Liver (tissue), 9 donors: ENCODE results near the gene CLMN. TPM values are rescaled to one million over a fixed set of nuclear protein-coding genes. Genes with fewer than 3 reads are reported as not detected.

ENCODE experiments used
- DNase-seq: peaks from one replicate; pipeline ENCODE4 v3.0.0-alpha.2; 2017; ENCODE audit warnings: low spot score
- H3K27ac ChIP-seq, 2 donors: one replicate each; pipeline ENCODE4 v1.7.0; 2013; ENCODE audit warnings: inconsistent platforms in 2 of 2, low read length in 2 of 2, control low read depth in 1 of 2, low read depth in 1 of 2, mild to moderate bottlenecking in 1 of 2
- H3K27me3 ChIP-seq, 4 donors: one replicate each; pipeline versions ENCODE4 v1.6.1 to v1.7.0; 2013; ENCODE audit warnings: low read length in 3 of 4, inconsistent platforms in 1 of 4, mild to moderate bottlenecking in 1 of 4, moderate library complexity in 1 of 4; ENCODE audit not compliant: control insufficient read depth in 4 of 4, insufficient read depth in 4 of 4
- H3K36me3 ChIP-seq, 4 donors: one replicate each; pipeline versions ENCODE4 v1.6.1 to v1.7.0; 2013; ENCODE audit warnings: low read length in 3 of 4, mild to moderate bottlenecking in 3 of 4, low read depth in 1 of 4, moderate library complexity in 1 of 4; ENCODE audit not compliant: control insufficient read depth in 4 of 4, insufficient read depth in 3 of 4
- H3K4me1 ChIP-seq, 4 donors: one replicate each; pipeline versions ENCODE4 v1.6.1 to v1.7.0; 2013; ENCODE audit warnings: low read length in 3 of 4, mild to moderate bottlenecking in 3 of 4, moderate library complexity in 1 of 4; ENCODE audit not compliant: control insufficient read depth in 4 of 4, insufficient read depth in 4 of 4
- H3K4me3 ChIP-seq, 3 donors: one replicate each; pipeline versions ENCODE4 v1.6.1 to v1.7.0; 2013; ENCODE audit warnings: low read length in 3 of 3, control low read depth in 1 of 3, low read depth in 1 of 3, mild to moderate bottlenecking in 1 of 3
- H3K9ac ChIP-seq, 2 donors: one replicate each; pipeline ENCODE4 v1.7.0; 2013; ENCODE audit warnings: low read length in 2 of 2, mild to moderate bottlenecking in 2 of 2, moderate library complexity in 2 of 2, control low read depth in 1 of 2, low read depth in 1 of 2
- H3K9me3 ChIP-seq, 4 donors: one replicate each; pipeline versions ENCODE4 v1.6.1 to v1.7.0; 2013; ENCODE audit warnings: low read length in 3 of 4; ENCODE audit not compliant: control insufficient read depth in 4 of 4
- ATF3 ChIP-seq: IDR thresholded peaks from 2 replicates; pipeline ENCODE4 v1.6.1; 2016; ENCODE audit warnings: antibody characterized with exemption
- CTCF ChIP-seq: fragments of 150-350 bp; IDR thresholded peaks from 2 replicates; pipeline ENCODE4 v1.5.1; 2017; ENCODE audit warnings: improper control_type of control experiment, low read depth, low read length; ENCODE audit not compliant: missing input control
- EGR1 ChIP-seq, 2 donors: IDR thresholded peaks; 2 replicates each; pipeline ENCODE4 v1.6.1; 2016 to 2018; ENCODE audit warnings: antibody characterized with exemption in 2 of 2, low read depth in 2 of 2
- FOXA1 ChIP-seq: IDR thresholded peaks from 2 replicates; pipeline ENCODE4 v1.6.1; 2016; ENCODE audit warnings: antibody characterized with exemption
- FOXA2 ChIP-seq: IDR thresholded peaks from 2 replicates; pipeline ENCODE4 v1.6.1; 2016; ENCODE audit warnings: antibody characterized with exemption
- GABPA ChIP-seq, 2 donors: IDR thresholded peaks in 1 of 2; conservative IDR thresholded peaks in 1 of 2; 2 replicates each; pipeline ENCODE4 v1.6.1; 2016; ENCODE audit warnings: antibody characterized with exemption in 2 of 2, mild to moderate bottlenecking in 1 of 2, moderate library complexity in 1 of 2
- HNF4A ChIP-seq, 2 donors: conservative IDR thresholded peaks; 2 replicates each; pipeline ENCODE4 v1.6.1; 2016; ENCODE audit warnings: antibody characterized with exemption in 2 of 2, mild to moderate bottlenecking in 2 of 2
- HNF4G ChIP-seq: IDR thresholded peaks from 2 replicates; pipeline ENCODE4 v1.6.1; 2016; ENCODE audit warnings: antibody characterized with exemption
- JUND ChIP-seq, 2 donors: IDR thresholded peaks; 2 replicates each; pipeline ENCODE4 v1.6.1; 2016; ENCODE audit warnings: antibody characterized with exemption in 2 of 2
- NR2F2 ChIP-seq: IDR thresholded peaks from 2 replicates; pipeline ENCODE4 v1.6.1; 2016; ENCODE audit warnings: antibody characterized with exemption
- RAD21 ChIP-seq, 2 donors: IDR thresholded peaks; 2 replicates each; pipeline ENCODE4 v1.6.1; 2016; ENCODE audit warnings: antibody characterized with exemption in 2 of 2, mild to moderate bottlenecking in 2 of 2
- REST ChIP-seq: IDR thresholded peaks from 2 replicates; pipeline ENCODE4 v1.6.1; 2016; ENCODE audit warnings: antibody characterized with exemption, mild to moderate bottlenecking
- RXRA ChIP-seq, 2 donors: IDR thresholded peaks; 2 replicates each; pipeline ENCODE4 v1.6.1; 2017 to 2018; ENCODE audit warnings: antibody characterized with exemption in 2 of 2, mild to moderate bottlenecking in 1 of 2
- SP1 ChIP-seq: IDR thresholded peaks from 2 replicates; pipeline ENCODE4 v1.6.1; 2018; ENCODE audit warnings: antibody characterized with exemption, mild to moderate bottlenecking
- TAF1 ChIP-seq: conservative IDR thresholded peaks from 2 replicates; pipeline ENCODE4 v1.6.1; 2016; ENCODE audit warnings: antibody characterized with exemption, mild to moderate bottlenecking
- YY1 ChIP-seq: IDR thresholded peaks from 2 replicates; pipeline ENCODE4 v1.6.1; 2016; ENCODE audit warnings: antibody characterized with exemption, mild to moderate bottlenecking
- WGBS: extraction: QIAGEN DNeasy Blood & Tissue Kit; methylation state at CpG from one replicate; pipeline ENCODE4 v1.1.7; 2013; 5-methylcytosine and 5-hydroxymethylcytosine counted together
- polyA plus RNA-seq, 2 donors: library from polyadenylated mRNA; stranded (reverse) in 1 of 2; unstranded in 1 of 2; fragments of 200-250 nt in 1 of 2; fragments of >200 nt in 1 of 2; fragmentation: Nextera tagmentation in 1 of 2; extraction: Ambion mirVana in 1 of 2; gene quantifications; one replicate each; pipeline versions ENCODE4 v1.2.1 to v1.2.3, GENCODE V29; 2013 to 2015
- total RNA-seq, 2 donors: library from RNA; depleted of rRNA; stranded (reverse); fragments of >200 nt; gene quantifications; one replicate each; pipeline ENCODE4 v1.2.3, GENCODE V29; 2014
- TF ChIP-seq, protein P1 (sequence below): IDR thresholded peaks from 2 replicates; pipeline ENCODE4 v1.6.1; 2016; ENCODE audit warnings: antibody characterized with exemption
- TF ChIP-seq, protein P2 (sequence below): IDR thresholded peaks from 2 replicates; pipeline ENCODE4 v1.6.1; 2016; ENCODE audit warnings: antibody characterized with exemption
- donor health status: healthy.
- donor health status: healthy.
- donor health status: healthy.
- donor health status: healthy.
- donor health status: healthy.

Gene CLMN
- total and polyA plus RNA-seq, 4 donors = 6.0 to 41.1 (median 24.1) TPM

GRCh38 chr14:95313707-95314106, 6.0 kb downstream of the CLMN start:
- peaks cover 22 to 85% (median 64%) of the 10 kb centered on the region in 4 donors for H3K4me1 ChIP-seq
- no peaks in the 10 kb centered on the region for H3K27me3 ChIP-seq
- peak; percentile 50 for DNase-seq
- peak overlapping the region; percentile 84 to 85 for H3K27ac ChIP-seq
- no peak overlapping the region for H3K4me3 ChIP-seq
- no peaks in the 10 kb centered on the region for H3K36me3 ChIP-seq
- TF ChIP-seq RAD21 (IDR thresholded peaks at IDR 0.05) (peak; percentile 62 to 72), FOXA2 (peak; percentile 61), GABPA (IDR thresholded peaks at IDR 0.05 in 1 of 2, conservative IDR thresholded peaks at IDR 0.05 in 1 of 2) (no peak), ATF3 (peak; percentile 73), CTCF (no peak), TAF1 (peak; percentile 40), HNF4G (peak; percentile 96), REST (peak; percentile 79), FOXA1 (peak; percentile 55), NR2F2 (peak; percentile 95), JUND (IDR thresholded peaks at IDR 0.05) (peak; percentile 90 to 95), EGR1 (IDR thresholded peaks at IDR 0.05; ENCODE audit: low read depth in 2 of 2) (peak; percentile 48 to 75), YY1 (peak; percentile 75), RXRA (IDR thresholded peaks at IDR 0.05) (peak; percentile 97 to 99), SP1 (peak; percentile 98), HNF4A (conservative IDR thresholded peaks at IDR 0.05) (peak; percentile 98 to 99)
- TF ChIP-seq, protein P1, sequence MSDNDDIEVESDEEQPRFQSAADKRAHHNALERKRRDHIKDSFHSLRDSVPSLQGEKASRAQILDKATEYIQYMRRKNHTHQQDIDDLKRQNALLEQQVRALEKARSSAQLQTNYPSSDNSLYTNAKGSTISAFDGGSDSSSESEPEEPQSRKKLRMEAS = peak; percentile 85
- TF ChIP-seq, protein P2, sequence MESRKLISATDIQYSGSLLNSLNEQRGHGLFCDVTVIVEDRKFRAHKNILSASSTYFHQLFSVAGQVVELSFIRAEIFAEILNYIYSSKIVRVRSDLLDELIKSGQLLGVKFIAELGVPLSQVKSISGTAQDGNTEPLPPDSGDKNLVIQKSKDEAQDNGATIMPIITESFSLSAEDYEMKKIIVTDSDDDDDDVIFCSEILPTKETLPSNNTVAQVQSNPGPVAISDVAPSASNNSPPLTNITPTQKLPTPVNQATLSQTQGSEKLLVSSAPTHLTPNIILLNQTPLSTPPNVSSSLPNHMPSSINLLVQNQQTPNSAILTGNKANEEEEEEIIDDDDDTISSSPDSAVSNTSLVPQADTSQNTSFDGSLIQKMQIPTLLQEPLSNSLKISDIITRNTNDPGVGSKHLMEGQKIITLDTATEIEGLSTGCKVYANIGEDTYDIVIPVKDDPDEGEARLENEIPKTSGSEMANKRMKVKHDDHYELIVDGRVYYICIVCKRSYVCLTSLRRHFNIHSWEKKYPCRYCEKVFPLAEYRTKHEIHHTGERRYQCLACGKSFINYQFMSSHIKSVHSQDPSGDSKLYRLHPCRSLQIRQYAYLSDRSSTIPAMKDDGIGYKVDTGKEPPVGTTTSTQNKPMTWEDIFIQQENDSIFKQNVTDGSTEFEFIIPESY = peak; percentile 88
- no peaks in the 10 kb centered on the region for H3K9me3 ChIP-seq
- H3K9ac ChIP-seq = peak overlapping the region in 1 of 2 donors; percentile 69
- 16% methylated on average over 5 of the region's 5 CpGs for WGBS
